AG20443 (cell line): ENCODE measurements around the gene TTLL10.

Experiments used
- DNase-seq: peaks from one replicate; pipeline ENCODE4 v3.0.0; 2012; ENCODE audit warnings: low spot score, mixed read lengths

The TTLL10 gene

DNA sequence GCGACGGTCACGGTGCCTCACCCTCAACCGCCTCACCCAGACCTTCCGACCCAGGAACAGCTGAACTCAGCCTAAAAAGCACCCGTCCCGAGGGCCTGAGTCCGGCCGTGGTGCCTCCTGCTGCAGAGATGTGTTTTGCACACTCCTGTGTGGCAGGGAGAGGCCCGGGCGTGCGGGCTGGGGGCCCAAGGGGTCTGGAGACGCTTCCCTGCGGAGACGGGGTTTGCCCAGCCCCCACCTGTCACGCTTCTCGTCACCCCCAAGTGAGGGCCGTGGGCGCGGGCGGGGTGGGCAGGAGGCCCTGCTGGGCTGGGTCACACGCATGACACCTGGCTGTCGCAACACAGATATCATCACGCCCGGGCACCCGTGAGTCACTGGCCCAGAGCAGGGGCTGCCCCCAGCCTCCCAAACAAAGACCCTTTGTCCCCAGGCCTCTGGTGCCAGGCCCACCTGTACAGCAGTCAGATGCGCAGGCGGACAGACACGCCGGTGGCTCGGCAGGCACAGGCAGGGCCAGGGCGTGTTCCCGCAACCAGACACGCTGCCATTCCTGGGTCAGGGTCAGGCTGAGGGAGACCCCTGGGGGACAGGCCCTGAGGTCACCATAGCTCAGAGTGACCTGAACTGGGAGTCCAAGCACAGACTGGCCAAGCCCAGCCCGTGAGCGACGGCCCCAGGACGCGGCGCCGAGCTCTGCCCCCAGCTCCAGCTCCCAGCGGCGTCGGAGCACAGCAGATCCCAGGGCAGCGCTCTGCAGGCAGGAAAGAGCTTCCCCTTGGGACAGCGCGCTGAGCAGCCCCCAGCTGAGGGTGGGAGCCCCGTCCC is 64.4 kb downstream of the TTLL10 start:
- DNase-seq, result no peak

GRCh38 chr1:1238702-1239178 is 65.1 kb downstream of the TTLL10 start:
- DNase-seq, result no peak

DNA sequence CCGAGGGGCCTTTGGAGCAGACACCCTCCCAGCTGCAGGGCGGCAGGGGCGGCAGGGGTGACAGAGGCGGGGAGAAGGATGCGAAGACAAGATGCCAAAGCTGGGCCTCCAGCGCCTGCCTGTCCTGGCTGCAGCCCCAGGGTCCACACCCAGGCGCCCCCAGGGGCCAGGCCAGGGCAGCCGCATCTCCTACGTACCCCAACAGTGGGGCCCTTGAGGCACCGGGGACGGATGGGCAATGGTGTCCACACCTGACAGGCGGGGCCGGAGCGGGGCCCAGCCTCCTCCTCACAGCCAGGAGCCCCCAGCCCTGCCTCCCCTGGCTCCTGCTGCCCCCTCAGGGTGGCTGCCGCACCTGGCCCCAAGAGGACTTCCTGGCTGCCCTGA is 65.5 kb downstream of the TTLL10 start:
- DNase-seq, result no peak

DNA sequence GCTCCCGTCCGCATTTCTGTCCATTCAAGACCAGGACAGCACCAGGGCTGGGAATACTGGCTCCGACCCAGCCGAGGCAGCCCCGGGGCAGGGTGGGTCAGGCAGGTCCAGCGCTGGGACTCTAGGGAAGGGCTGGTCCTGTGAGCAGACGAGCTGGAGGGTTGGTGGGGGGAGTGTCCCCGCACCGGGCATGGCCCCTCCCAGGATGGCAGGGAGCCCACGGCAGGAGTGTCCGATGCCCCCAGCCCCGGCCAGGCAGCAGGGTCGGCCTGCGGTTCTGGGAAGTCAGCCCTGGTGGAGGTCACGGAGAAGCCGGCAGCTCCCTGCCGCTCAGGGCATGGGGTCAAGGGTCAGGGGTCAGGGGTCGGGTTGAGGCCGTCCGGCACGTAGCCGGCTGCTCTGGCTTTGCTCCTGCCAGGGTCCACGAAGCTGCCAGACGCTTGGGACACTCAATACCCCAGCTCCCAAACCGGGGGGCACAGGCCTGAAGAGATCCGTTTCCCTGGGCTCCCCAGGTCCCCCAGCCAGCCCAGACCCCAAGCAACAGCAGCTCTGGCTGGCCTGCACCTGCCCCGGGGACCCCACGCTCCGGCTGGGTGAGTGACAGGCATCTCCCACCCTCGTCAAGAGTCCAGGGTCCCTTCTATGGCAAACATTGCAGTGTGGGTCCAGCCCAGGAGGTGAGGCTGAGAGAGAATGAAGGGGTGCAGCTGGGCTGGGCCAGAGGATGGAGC is 66.1 kb downstream of the TTLL10 start:
- DNase-seq, result no peak

DNA sequence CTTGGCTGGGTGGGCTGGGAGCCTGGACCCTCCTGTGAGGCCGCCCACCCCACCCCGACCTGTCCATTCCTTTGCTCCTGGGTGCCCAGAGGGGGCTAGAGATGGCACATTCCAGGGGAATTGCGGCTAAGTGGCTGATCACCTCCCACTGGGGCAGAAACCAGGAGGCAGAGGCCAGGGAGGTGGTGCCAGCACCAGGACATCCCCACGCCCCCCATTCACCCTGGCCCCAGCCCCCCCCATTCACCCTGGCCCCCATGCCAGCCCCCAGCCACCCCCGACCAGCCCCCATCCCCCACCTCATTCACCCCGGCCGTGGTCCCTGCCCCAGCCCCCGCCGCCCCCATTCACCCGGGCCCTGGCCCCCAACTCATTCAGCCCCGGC is 66.7 kb downstream of the TTLL10 start:
- DNase-seq, result no peak

DNA sequence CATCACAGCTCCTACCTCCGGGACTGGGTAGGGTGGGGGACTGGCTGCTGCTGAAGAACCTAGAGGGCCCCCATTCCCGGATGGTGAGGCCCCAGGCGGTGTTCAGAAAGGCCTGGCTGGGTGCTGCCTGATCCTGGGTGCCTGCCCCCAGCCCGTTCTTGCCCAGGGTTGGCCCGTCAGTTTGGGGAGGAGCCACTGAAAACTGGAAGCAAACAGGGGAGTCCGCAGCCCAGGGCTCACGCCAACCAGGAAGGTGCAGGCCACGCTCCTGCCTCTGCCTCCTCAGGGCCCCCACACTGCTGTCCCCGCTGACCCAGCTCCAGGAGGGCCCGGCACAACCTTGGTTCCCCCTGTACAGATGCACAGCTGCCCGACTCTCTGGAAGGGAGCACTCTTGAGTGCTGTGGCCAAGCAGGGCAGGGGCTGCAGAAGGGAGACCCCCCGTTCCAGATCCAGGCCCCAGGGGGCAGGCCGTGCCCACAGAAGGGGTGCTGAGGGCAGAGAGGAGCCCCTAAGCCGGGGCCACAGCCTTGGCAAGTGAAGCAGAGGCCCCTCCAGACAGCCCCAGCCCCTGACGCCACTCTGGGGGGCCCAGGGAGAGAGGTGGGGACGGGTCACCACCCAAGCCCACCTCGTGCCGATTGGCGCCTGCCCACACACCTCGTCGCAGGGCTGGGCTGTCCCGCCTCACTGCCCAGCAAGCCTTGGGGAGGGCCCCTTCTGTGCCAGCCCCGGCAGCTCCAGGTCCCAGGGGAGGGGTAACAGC is 67.3 kb downstream of the TTLL10 start:
- DNase-seq, result no peak

DNA sequence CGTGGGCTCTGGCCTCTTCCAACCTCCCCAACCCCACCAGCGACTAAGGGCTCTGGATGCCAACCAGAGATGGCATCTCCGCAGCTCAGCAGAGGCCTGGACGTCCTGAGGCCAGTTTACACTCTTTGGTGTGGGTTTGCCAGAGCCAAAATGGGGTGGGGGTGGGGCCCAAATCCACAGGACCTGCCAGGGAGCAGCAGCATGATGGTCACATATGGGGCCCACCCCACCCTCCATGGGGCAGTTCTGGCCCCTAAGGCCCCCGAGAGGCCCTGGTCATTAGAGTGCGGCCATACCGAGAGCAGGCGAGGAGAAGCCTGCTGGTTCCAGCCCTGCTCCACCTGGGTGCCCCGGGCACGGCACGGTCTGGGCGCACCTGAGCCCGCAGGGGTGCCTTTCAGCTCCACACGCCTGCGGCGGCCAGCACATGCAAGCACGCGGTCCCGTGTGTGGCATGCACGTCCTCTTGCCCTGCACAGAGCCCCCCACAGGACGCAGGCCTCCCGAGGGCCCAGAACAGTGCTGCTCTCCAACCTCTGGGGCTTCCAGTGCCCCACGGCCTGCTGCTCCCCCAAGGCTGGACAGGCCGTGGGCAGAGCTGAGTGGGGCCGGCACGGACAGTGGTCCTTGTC is 68.0 kb downstream of the TTLL10 start:
- DNase-seq, result no peak

DNA sequence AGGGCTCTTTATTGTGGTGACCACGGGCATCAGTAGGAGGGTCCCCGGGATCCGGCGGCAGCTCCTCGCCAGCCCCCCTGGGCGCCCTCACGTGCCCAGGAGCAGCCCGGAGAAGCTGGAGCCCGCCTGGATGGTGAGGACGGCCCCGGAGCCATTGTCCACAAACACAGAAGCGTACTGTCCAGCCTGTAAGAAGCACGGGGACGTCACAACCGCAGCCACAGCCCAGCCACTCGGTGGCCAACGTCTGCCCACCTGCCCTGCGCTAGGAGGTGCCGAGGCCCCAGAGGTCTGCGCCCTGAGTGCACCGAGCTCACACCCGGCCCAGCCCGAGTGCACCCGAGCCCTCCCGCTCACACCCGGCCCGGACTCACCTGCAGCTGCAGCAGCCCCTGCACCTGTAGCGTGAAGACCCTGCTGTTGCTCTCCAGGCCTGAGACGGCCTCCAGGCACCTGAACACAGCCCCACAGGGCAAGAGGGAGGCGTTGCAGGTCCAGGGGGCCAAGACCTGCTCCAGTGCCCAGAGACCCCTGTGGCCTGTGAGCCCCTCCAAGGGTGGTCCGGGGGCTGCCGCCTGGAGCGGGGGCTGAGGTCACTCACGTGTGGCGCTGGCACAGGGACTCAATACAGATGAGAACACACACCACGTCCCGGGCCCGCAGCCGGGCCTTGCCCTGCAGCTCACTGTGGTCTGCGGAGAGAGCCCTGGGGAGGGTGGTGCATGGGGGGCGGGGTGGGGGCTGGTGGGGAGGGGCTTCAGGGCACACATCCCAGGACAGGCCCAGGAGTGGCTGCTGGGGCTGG is 69.0 kb downstream of the TTLL10 start:
- DNase-seq, result no peak

- no peak for DNase-seq
These were observed 69.6 kb downstream of the TTLL10 start for GRCh38 chr1:1243266-1243660.

DNA sequence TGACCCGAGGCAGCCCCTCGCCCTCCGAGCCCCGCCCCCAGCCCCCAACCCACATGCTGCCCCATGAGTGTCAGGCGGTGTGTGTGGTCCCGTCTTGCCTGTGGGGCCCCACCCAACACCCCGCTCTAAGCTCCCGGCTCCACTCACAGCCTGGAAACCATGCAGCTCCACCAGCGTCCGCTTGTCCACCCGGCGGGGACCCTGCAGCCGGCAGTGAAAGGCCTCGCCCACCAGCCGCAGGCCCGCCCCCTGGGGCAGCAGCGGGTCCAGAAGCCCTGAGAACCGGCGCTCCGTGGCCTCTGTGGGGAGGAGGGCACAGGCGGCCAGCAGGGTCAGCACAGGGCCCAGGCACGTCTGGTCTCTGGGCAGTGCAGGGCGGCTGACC is 70.1 kb downstream of the TTLL10 start:
- DNase-seq, result no peak

DNA sequence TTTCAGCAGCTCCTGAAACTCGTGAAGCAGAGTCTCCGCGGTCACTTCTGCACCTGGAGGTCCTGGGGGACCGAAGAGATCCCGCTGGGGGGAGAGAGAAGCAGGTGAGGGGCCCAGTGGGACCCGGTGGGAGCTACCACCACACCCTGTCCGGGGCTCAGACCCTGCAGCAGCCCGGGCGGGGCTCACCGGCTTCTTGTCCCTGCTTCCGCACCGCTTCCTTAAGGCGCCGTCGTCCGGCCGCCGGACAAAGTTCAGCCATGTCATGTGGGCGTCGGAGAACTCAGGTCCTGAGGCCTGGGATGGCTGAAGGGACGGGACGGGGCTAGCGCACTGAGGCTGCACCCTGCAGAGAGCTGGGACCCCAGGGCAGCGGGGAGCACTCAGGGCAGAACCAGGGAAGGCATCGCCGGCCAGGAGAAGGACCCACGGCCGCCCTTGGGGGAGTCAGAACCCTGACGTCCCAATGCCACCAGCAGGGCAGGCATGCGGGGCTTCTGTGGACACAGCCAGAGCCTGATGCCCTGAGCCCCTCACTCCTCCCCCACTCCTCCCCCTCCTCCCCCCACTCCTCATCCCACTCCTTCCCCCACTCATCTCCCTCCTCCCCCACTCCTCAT is 70.6 kb downstream of the TTLL10 start:
- DNase-seq, result no peak

- DNase-seq, result no peak
These were observed 71.6 kb downstream of the TTLL10 start for GRCh38 chr1:1245178-1245816.

GRCh38 chr1:1245817-1246576 is 72.3 kb downstream of the TTLL10 start:
- DNase-seq, result no peak

GRCh38 chr1:1246577-1247340 is 73.1 kb downstream of the TTLL10 start, which contains the start of gene C1QTNF12:
Gene C1QTNF12, minus strand, starts transcription at chr1:1246722. Its CDS starts 32 bp downstream, at chr1:1246690.
- no peak for DNase-seq

- no peak for DNase-seq
These were observed 73.7 kb downstream of the TTLL10 start for GRCh38 chr1:1247341-1247913.
